HCT116 (cell line): ENCODE data around the gene CYSTM1. TPM values are rescaled to one million over a fixed set of nuclear protein-coding genes. Genes with fewer than 3 reads are reported as not detected.

ENCODE experiments used
- ATAC-seq: fragments of 200-7000 bp; cut with Tn5 transposase; 2 replicates; pipeline ENCODE4 v1.9.1; 2020; ENCODE audit warnings: mild to moderate bottlenecking, moderate library complexity
- BruUV-seq: library from RNA; stranded (reverse); fragments of 400-500 nt; replicated peaks from 2 replicates; lab custom pipeline; 2021; lab: Mats Ljungman, UMichigan
- CTCF ChIA-PET: fragments of 300-600 bp; sonication (Branson Sonifier 250); formaldehyde crosslinking; loops from one replicate; lab custom pipeline; 2021; ENCODE audit warnings: antibody characterized with exemption; lab: Charles Lee
- POLR2A ChIA-PET: fragments of 300-600, 350-600 bp; sonication (Branson Sonifier 250); formaldehyde crosslinking; loops from one replicate; lab custom pipeline; 2021; ENCODE audit warnings: antibody characterized with exemption; lab: Charles Lee
- RAD21 ChIA-PET, 2 experiments: fragments of 300-600 bp; sonication (Branson Sonifier 250); formaldehyde crosslinking; loops; one replicate each; lab custom pipeline; 2023; ENCODE audit warnings: low total read pairs in 2 of 2; ENCODE audit not compliant: uncharacterized antibody in 2 of 2, unreplicated experiment in 2 of 2, low non-redundant PET in 1 of 2; lab: Charles Lee
- DNase-seq: peaks from one replicate; pipeline ENCODE4 v3.0.0-alpha.2; 2010; ENCODE audit warnings: low read depth, low spot score
- H2AFZ ChIP-seq: fragments of 200-600 bp; shearing (Covaris generic), sonication (generic); 2 replicates; pipeline ENCODE4 v1.6.1; 2017; ENCODE audit warnings: low read depth, mixed run types, mixed read lengths, antibody characterized with exemption, low read length; ENCODE audit not compliant: poor library complexity, severe bottlenecking
- H3K27ac ChIP-seq: 2 replicates; pipeline ENCODE4 v1.5.1; 2012; ENCODE audit warnings: low read depth, low read length
- H3K27me3 ChIP-seq: fragments of 200-600 bp; sonication (generic); 2 replicates; pipeline ENCODE4 v1.6.1; 2016; ENCODE audit warnings: mixed run types, low read length, mixed read lengths; ENCODE audit not compliant: insufficient read depth
- H3K36me3 ChIP-seq, 2 experiments: fragments of 200-500 bp in 1 of 2; fragments of 200-600 bp in 1 of 2; sonication (Bioruptor generic) in 1 of 2; sonication (generic) in 1 of 2; 2 replicates each; pipeline versions ENCODE4 v1.5.1 to v1.6.1; 2014 to 2016; ENCODE audit warnings: low read length in 2 of 2, inconsistent platforms in 1 of 2, mixed read lengths in 1 of 2, mixed run types in 1 of 2; ENCODE audit not compliant: insufficient read depth in 2 of 2, control insufficient read depth in 1 of 2
- H3K4me1 ChIP-seq, 2 experiments: fragments of 200-600 bp in 1 of 2; sonication (generic) in 1 of 2; 2 replicates each; pipeline versions ENCODE4 v1.5.1 to v1.6.1; 2012 to 2017; ENCODE audit warnings: low read length in 2 of 2, inconsistent platforms in 1 of 2, mild to moderate bottlenecking in 1 of 2, mixed read lengths in 1 of 2, mixed run types in 1 of 2, moderate library complexity in 1 of 2; ENCODE audit not compliant: insufficient read depth in 2 of 2, control insufficient read depth in 1 of 2
- H3K4me2 ChIP-seq: fragments of 200-600 bp; sonication (generic); 2 replicates; pipeline ENCODE4 v1.6.1; 2017; ENCODE audit warnings: mixed run types, low read length, mixed read lengths
- H3K4me3 ChIP-seq, 2 experiments: fragments of 200-600 bp in 1 of 2; sonication (generic) in 1 of 2; replicated peaks in 1 of 2; 2 replicates each; pipeline ENCODE4 v1.5.1; 2011 to 2016; ENCODE audit warnings: low read length in 2 of 2, control low read depth in 1 of 2, low read depth in 1 of 2, mild to moderate bottlenecking in 1 of 2, mixed read lengths in 1 of 2, mixed run types in 1 of 2
- H3K79me2 ChIP-seq: fragments of 200-600 bp; sonication (generic); 2 replicates; pipeline ENCODE4 v1.6.1; 2017; ENCODE audit warnings: mild to moderate bottlenecking, mixed run types, low read length, moderate library complexity, mixed read lengths; ENCODE audit not compliant: insufficient read depth
- H3K9ac ChIP-seq: fragments of 200-600 bp; sonication (generic); 2 replicates; pipeline ENCODE4 v1.6.1; 2016; ENCODE audit warnings: low read length, mixed read lengths
- H3K9me2 ChIP-seq: fragments of 200-600 bp; sonication (generic), shearing (Covaris generic); 2 replicates; pipeline ENCODE4 v1.6.1; 2017; ENCODE audit warnings: mixed run types, mild to moderate bottlenecking, moderate library complexity; ENCODE audit not compliant: insufficient read depth
- H3K9me3 ChIP-seq, 2 experiments: fragments of 200-500 bp in 1 of 2; fragments of 200-600 bp in 1 of 2; sonication (Bioruptor generic) in 1 of 2; sonication (generic) in 1 of 2; 2 replicates each; pipeline ENCODE4 v1.6.1; 2014 to 2017; ENCODE audit warnings: low read length in 2 of 2, mixed read lengths in 2 of 2, inconsistent platforms in 1 of 2, low read depth in 1 of 2, mild to moderate bottlenecking in 1 of 2, mixed run types in 1 of 2, moderate library complexity in 1 of 2; ENCODE audit not compliant: control insufficient read depth in 1 of 2, insufficient read depth in 1 of 2
- H4K20me1 ChIP-seq: fragments of 200-600 bp; sonication (generic), shearing (Covaris generic); 2 replicates; pipeline ENCODE4 v1.6.1; 2017; ENCODE audit warnings: mixed run types, mild to moderate bottlenecking, moderate library complexity; ENCODE audit not compliant: insufficient read depth
- CEBPB ChIP-seq: IDR thresholded peaks from 2 replicates; pipeline ENCODE4 v1.6.1; 2012; ENCODE audit warnings: low read depth
- CTCF ChIP-seq, 3 experiments: fragments of 200-600 bp in 1 of 3; sonication (generic) in 1 of 3; IDR thresholded peaks in 2 of 3; conservative IDR thresholded peaks in 1 of 3; 2 replicates each; pipeline ENCODE4 v1.5.1; 2012 to 2017; ENCODE audit warnings: low read depth in 2 of 3, low read length in 2 of 3, antibody characterized with exemption in 1 of 3, borderline replicate concordance in 1 of 3, control low read depth in 1 of 3, mild to moderate bottlenecking in 1 of 3, mixed read lengths in 1 of 3, mixed run types in 1 of 3, moderate library complexity in 1 of 3; ENCODE audit not compliant: insufficient read depth in 1 of 3
- EGR1 ChIP-seq: IDR thresholded peaks from 2 replicates; pipeline ENCODE4 v1.6.1; 2012; ENCODE audit warnings: low read depth
- ELF1 ChIP-seq: IDR thresholded peaks from 2 replicates; pipeline ENCODE4 v1.6.1; 2012; ENCODE audit warnings: low read depth, borderline replicate concordance
- EZH2 ChIP-seq: fragments of 200-600 bp; sonication (generic); IDR thresholded peaks from 2 replicates; pipeline ENCODE4 v1.6.1; 2017; ENCODE audit warnings: antibody characterized with exemption, mixed run types
- JUND ChIP-seq: IDR thresholded peaks from 2 replicates; pipeline ENCODE4 v1.6.1; 2012
- MAX ChIP-seq: IDR thresholded peaks from 2 replicates; pipeline ENCODE4 v1.6.1; 2012
- POLR2AphosphoS5 ChIP-seq: IDR thresholded peaks from 2 replicates; pipeline ENCODE4 v1.6.1; 2011; ENCODE audit warnings: mild to moderate bottlenecking, low read depth, low read length, moderate library complexity
- RAD21 ChIP-seq: IDR thresholded peaks from 2 replicates; pipeline ENCODE4 v1.6.1; 2012; ENCODE audit warnings: low read depth, mild to moderate bottlenecking
- SIN3A ChIP-seq: IDR thresholded peaks from 2 replicates; pipeline ENCODE4 v1.6.1; 2012; ENCODE audit warnings: low read depth
- SRF ChIP-seq: IDR thresholded peaks from 2 replicates; pipeline ENCODE4 v1.6.1; 2012; ENCODE audit warnings: low read depth
- YY1 ChIP-seq: IDR thresholded peaks from 2 replicates; pipeline ENCODE4 v1.6.1; 2011; ENCODE audit warnings: low read length, low read depth, moderate library complexity, mild to moderate bottlenecking; ENCODE audit not compliant: insufficient replicate concordance; ENCODE audit errors: extremely low read depth
- ZFX ChIP-seq: fragments of 450-650 bp; IDR thresholded peaks from 2 replicates; pipeline ENCODE4 v1.6.1; 2017
- ZNF274 ChIP-seq: fragments of 200-500 bp; sonication (Bioruptor generic); IDR thresholded peaks from 2 replicates; pipeline ENCODE4 v1.6.1; 2014; ENCODE audit warnings: mild to moderate bottlenecking, low read depth, low read length, inconsistent platforms
- intact Hi-C: fragments of 100-400 bp; cut with micrococcal nuclease; formaldehyde crosslinking; loops from 2 replicates; pipeline ENCODE4 v1.10.0; 2022
- total RNA-seq: library from RNA; stranded (reverse); gene quantifications from one replicate; pipeline ENCODE4 v1.2.1, GENCODE V29; 2021; ENCODE audit not compliant: unreplicated experiment
- TF ChIP-seq, protein P1 (sequence below): IDR thresholded peaks from 2 replicates; pipeline ENCODE4 v1.6.1; 2012; ENCODE audit warnings: low read depth

The CYSTM1 gene
- total RNA-seq, 1 experiment from 2014 or later, result 56.0 TPM

GRCh38 chr5:140287801-140288521 lies 113.0 kb downstream of the CYSTM1 start:
- ChIA-PET POLR2A (interaction anchor here (1.3 kb wide), 1 partner anchor 24 kb away, joined by 3 read pairs; no protein-coding TSS in a partner anchor), RAD21 (no interaction called here), CTCF (no interaction called here)
- Histone ChIP-seq H3K9ac (no peak overlapping the region), H2AFZ (no peak overlapping the region), H3K9me3 (no peaks in the 10 kb centered on the region), H3K4me1 (no peaks in the 10 kb centered on the region), H3K4me2 (no peak overlapping the region), H4K20me1 (peaks cover 14% of the 10 kb centered on the region; the same call in 1 of the 2 replicates), H3K9me2 (no peaks in the 10 kb centered on the region), H3K27ac (no peak overlapping the region), H3K27me3 (no peaks in the 10 kb centered on the region), H3K79me2 (peaks cover 87% of the 10 kb centered on the region), H3K36me3 (no peaks in the 10 kb centered on the region), H3K4me3 (no peak overlapping the region)
- no TSS peak for BruUV-seq
- ATAC-seq (no peak), DNase-seq (no peak)
- intact Hi-C loops, result no loop called here
- TF ChIP-seq CTCF (IDR thresholded peaks at IDR 0.05 in 2 of 3, conservative IDR thresholded peaks at IDR 0.05 in 1 of 3; ENCODE audit: borderline replicate concordance in 1 of 3, insufficient read depth in 1 of 3, low read depth in 2 of 3, low read length in 2 of 3) (no peak), EGR1 (no peak), JUND (no peak), ZNF274 (no peak), CEBPB (no peak), EZH2 (no peak), ZFX (no peak), SRF (no peak), MAX (no peak), RAD21 (no peak), ELF1 (no peak), SIN3A (no peak), YY1 (no peak), POLR2AphosphoS5 (no peak)
- TF ChIP-seq, protein P1, sequence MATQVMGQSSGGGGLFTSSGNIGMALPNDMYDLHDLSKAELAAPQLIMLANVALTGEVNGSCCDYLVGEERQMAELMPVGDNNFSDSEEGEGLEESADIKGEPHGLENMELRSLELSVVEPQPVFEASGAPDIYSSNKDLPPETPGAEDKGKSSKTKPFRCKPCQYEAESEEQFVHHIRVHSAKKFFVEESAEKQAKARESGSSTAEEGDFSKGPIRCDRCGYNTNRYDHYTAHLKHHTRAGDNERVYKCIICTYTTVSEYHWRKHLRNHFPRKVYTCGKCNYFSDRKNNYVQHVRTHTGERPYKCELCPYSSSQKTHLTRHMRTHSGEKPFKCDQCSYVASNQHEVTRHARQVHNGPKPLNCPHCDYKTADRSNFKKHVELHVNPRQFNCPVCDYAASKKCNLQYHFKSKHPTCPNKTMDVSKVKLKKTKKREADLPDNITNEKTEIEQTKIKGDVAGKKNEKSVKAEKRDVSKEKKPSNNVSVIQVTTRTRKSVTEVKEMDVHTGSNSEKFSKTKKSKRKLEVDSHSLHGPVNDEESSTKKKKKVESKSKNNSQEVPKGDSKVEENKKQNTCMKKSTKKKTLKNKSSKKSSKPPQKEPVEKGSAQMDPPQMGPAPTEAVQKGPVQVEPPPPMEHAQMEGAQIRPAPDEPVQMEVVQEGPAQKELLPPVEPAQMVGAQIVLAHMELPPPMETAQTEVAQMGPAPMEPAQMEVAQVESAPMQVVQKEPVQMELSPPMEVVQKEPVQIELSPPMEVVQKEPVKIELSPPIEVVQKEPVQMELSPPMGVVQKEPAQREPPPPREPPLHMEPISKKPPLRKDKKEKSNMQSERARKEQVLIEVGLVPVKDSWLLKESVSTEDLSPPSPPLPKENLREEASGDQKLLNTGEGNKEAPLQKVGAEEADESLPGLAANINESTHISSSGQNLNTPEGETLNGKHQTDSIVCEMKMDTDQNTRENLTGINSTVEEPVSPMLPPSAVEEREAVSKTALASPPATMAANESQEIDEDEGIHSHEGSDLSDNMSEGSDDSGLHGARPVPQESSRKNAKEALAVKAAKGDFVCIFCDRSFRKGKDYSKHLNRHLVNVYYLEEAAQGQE, result no peak
